NCI-H226 (cell line): ENCODE data around the gene AFDN.
A peak's percentile ranks its signal among the peaks of the same experiment; 100 is the strongest.

Source experiments
- DNase-seq: peaks from one replicate; pipeline ENCODE4 v3.0.0-alpha.2; 2015

Gene AFDN, protein sequence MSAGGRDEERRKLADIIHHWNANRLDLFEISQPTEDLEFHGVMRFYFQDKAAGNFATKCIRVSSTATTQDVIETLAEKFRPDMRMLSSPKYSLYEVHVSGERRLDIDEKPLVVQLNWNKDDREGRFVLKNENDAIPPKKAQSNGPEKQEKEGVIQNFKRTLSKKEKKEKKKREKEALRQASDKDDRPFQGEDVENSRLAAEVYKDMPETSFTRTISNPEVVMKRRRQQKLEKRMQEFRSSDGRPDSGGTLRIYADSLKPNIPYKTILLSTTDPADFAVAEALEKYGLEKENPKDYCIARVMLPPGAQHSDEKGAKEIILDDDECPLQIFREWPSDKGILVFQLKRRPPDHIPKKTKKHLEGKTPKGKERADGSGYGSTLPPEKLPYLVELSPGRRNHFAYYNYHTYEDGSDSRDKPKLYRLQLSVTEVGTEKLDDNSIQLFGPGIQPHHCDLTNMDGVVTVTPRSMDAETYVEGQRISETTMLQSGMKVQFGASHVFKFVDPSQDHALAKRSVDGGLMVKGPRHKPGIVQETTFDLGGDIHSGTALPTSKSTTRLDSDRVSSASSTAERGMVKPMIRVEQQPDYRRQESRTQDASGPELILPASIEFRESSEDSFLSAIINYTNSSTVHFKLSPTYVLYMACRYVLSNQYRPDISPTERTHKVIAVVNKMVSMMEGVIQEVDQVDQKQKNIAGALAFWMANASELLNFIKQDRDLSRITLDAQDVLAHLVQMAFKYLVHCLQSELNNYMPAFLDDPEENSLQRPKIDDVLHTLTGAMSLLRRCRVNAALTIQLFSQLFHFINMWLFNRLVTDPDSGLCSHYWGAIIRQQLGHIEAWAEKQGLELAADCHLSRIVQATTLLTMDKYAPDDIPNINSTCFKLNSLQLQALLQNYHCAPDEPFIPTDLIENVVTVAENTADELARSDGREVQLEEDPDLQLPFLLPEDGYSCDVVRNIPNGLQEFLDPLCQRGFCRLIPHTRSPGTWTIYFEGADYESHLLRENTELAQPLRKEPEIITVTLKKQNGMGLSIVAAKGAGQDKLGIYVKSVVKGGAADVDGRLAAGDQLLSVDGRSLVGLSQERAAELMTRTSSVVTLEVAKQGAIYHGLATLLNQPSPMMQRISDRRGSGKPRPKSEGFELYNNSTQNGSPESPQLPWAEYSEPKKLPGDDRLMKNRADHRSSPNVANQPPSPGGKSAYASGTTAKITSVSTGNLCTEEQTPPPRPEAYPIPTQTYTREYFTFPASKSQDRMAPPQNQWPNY (N-terminal part only)

DNA sequence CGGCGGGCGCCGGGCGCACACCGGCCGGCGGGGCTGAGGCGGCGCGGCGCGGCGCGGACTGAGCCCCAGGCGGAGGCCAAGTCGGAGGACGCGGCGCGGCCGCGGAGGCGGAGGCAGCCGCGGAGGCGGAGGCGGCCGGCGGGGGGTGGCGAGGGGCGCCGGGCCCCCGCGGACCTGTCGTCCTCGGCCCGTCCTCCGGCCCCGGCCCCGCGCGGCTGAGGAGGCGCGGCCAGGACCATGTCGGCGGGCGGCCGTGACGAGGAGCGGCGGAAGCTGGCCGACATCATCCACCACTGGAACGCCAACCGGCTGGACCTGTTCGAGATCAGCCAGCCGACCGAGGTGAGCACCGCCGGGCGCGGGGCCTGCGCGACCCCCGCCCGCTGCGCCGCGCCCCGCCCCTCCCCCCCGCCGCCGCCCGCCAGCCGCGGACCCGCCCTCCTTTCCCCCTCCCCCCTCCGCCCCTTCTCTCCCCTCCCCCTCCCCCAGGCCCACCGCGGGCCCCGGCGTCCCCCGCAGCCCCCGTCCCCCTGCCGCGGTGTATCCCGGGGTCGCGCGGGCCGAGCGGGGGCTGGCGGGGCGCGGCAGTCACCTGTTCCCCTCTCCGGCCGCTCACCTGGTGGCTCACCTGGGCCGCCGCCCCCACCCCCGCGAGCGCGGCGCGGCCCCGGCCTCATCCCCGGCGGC, at the start of gene AFDN:
TSS of gene AFDN (plus strand) at position 16 of the 687 bp plus-strand sequence. CDS start at position 238, 222 bp downstream.
- DNase-seq = peak; percentile 33

DNA sequence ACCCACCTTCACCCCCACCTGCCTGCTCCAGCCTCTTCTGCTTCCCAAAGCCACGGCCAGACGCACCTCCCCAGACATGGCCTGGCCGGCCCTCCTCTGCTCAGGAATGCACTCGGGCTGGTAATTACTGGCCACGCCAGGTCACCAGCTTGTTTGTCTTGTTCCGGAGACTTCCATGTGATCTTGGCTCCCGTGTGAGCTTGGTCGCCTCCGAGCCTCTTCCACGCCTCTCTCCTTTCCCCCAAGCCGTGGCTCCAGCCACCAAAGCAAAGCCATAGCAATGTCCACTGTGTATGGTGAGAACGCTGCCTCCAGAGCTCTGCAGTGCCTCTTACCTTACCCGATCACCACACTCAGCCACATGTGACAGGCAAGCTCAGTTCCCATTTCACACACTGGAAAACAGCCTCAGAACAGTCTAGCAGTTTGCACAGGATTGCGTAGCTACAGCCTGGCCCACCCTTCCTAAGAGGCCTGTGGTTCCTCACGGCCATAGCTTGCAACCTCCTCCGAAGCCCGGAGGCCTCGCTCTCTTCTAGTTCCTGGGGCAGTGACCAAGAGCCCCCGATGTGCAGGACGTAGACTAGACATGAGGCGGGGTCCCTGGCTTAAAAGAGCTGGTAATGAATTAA, 48.1 kb upstream of the AFDN start:
- DNase-seq = no peak

DNA sequence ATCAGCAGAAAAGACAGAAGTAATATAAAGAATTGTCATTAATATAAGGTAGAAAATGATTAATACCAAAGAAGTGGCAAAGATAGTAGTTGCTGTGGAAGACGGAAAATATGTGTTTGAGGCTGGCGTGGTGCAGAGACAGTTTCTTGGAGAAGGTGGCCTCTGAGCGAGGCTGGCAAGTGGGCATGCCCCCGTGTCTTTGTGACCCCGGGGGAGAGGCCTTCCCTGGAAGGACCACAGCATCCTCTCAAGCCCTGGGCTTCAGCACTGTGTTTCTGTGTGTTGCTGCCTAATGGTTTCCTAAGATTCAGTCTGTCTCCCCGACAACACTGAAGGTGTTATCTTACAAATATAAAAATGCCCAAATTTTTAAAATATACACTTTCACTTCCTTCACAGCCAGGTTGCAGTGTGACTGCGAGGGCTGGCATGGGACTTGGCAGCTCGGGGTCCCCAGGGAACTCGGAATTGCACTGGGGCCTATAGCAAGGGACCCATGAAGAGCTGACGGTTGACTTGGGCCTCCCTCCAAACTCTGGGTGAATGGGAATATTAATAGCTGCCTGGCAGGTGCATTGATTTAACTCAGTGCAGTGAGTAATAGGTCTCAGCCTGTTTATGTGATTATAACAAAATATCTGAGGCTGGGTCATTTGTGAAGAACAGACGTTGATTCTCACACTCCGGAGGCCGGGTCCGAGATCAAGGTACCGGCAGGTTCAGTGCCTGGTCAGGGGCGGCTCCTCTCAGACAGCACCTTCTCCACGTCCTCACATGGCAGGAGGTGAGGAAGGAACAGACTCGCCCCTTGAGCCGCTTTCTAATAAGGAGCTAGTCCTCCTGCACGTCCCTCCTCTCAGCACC, 47.4 kb upstream of the AFDN start:
- DNase-seq = no peak

DNA sequence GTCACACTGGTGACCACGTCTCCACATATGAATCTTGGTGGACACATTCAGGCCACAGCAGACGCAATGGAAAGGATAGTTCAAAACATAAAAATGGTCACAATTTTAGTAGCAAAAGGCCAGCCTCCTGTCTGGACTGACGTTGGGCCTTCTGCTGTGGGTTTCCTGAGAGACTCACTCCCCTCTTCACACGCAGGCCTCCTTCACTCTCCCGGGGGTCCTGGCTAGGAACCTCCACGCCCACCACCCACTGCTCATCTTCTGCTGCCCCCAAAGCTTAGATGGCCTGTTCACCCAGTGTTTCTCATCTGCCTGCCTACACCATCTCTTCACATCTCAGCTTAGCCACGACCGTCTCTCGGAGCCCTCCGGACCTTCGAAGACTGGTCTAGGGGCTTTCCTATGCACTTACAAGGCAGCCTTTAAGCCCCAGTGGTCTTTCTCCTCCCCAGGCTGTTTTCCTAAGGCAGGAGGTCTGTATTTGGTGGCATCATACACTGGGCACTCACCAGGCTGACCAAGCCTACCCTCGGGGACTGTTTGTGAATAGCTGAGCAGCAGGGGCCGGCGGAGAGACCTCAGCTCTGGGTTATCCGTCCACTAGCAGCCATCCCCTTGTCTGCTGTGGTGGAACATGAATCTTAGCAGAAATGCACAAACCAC, 46.6 kb upstream of the AFDN start:
- no peak for DNase-seq

DNA sequence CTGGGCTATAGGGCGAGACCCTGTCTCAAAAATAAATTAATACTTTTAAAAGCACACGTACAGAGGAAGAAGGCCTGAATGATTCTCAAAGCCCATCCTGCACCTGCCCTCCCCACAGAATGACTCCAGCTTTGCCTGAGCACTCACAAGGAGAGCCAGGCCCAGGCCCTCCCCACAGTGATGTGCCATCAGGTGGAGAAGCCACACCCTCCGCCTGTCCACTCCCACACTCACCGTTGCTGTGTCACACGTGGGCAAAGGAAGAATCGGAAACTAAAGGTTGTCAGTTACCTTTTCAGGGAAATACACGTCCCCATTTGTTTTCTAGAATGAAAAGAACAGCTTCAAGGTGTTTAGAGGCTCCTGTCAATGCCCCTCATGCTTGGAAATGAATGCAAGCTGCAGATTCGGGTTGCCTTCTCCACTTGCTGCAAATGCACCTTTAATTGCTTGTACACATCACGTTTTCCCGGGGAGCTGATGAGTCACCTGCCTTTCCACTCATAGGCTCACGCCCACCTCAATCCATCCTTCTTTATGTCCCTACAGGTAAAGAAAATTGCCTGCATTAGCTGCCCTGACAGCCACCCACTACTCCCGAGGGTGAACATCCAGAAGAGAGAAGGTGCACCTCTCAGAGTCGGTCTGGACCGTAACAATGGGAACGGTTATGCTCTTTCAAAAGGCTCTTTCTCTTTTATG, 45.5 kb upstream of the AFDN start:
- DNase-seq = no peak

DNA sequence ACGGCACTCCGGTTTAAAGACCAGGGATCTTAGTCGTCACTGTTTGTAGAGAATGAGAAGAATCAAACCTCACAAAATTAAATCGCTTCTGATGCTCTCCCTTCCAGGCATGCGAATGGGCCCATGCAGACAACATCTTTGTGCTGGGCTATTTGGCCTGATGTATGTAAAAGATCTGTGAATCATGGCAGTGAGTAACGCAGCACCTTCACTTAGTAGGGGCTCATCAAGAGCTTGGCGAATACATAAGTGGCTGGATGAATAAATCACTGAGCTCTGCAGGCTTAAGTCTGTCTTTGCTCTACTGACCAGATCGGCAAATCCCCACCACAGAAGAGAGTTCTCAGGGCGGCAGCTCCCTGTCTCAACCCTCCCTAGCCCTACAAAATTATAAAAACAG, 44.8 kb upstream of the AFDN start:
- DNase-seq = no peak

DNA sequence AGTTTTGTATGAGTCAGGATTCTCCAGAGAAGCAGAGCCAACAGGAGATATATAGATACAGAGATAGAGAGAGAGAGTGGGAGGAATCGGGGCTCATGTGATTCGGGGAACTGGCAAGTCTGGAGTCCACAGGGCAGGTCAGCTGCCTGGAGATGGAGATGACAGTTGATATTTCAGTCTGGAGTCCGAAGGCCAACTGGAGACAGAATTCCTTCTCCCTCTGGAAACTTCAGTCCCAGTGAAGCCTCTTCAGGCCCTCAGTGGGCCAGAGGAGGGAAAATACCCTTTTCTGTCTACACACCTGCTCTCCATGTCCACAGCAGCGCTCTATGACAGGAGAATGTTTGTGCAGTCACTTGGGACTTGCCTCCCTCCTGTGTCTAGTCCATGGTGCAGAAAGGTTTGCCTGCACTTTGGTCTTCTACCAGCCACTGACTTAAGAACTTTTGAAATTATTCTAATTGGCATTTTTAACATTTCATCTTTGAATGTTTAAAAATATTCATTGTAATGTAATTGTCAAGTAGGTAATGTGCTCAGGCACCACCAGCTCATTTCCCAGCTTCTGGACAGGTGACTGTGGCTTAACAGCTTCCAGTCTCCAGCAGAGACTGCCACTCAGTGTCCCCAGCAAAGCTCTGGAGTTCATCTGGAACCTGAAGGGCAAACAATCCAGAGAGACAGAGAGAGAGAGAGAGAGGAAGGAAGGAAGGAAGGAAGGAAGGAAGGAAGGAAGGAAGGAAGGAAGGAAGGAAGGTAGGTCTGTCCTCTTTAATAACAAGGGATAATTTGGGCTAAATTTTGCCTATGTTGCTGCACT, 43.8 kb upstream of the AFDN start:
- DNase-seq = no peak

DNA sequence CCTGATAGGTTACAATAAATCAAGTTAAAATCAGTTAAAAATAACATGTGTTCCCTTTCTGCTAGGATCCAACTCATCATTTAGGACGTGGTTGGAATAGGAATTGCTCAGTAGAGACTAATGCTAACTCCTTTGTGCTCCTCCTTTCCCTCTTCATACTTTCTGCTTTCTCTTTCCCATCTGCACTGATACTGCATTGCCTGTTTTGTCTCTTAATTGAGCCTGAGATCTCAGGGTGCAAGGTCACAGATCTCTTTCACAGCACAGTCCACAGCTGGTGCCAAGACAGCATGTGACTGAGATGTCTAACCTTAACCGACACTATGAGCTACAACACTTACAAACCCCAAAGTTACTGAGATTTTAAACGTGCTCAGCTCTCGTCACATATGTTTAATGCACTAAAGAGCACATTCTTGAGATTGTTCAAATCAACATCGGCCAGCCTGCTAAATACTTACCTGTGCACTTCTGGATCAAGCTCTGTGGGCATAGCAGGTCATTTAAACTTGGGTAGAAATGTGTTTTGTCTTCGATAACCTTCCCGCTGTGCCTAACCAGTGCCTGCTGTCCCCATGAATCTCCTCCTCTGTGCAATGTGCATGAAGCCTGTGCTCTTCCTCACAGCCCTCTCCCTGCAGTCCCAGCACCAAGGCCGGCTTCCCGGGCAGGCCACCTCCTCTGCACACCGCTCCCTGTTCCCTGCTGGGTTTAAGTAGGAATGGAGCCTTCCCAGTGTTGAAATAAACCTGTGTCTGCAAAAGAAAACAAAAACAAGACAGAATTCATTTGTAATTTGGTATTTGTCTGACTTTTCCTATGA, 39.6 kb upstream of the AFDN start:
- no peak for DNase-seq

DNA sequence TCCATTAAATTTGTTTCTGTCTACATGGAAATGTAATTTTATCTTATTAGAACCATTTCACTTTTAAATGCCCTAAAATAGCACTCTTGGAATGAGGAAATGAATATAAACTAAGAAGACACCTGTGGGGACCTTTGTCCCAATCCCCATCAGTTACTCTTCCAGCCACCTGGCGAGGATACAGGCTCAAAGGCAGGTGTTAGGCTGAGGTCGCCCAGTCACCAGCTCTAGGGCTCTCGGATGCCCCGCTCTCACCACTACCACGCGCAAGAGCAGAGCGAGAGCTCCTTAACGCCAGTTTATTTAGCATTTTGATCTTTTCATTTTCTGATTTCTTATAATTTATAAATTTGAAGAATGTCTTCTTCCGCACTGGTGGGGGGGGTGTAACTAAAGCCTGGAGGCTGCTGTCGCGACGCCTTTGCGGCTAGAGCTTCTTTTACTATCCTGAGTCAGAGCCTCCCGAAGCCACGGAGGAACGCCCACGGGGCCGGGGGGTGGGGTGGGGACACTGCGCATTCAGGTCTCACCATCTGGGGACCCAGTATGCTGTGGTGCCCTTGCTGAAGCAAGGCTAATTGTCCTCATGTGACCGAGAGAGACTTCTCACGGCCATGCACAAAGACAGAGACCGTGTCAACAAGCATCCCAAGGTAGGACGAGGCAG, 38.7 kb upstream of the AFDN start:
- DNase-seq = no peak

DNA sequence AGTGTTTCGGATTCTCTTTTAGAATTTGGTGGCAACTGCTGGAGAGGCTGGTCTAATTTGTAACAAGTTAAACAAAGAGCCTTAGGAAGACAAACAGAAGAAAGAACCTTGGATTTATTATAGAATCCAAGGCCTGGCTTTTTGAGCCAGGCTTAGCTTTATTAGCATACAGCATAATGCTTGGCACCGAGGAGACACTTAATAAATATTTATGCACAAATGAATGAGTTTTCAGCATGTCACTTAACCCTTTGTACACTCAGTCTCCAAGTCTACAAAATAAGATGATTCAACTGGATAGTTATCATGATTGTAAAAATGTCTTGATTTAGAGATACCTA, 38.2 kb upstream of the AFDN start:
- DNase-seq = no peak

DNA sequence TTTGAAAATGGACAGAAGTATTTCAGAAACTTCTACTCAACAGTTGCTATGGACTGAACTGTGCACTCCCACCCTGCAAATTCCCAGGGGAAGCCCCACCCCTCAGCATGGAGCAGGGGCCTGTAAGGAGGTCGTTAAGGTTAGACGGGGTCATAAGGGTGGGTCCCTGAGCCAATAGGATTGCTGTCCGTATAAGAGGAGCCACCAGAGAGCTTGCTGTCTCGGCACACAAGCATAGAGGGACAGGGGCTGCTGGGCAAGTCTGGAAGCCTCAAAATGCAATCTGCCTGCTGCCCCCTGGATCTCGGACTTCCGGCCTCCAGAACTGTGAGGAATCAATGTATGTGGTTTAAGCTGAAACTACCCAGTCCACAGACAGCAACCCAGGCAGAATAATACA, 37.4 kb upstream of the AFDN start:
- DNase-seq = no peak

DNA sequence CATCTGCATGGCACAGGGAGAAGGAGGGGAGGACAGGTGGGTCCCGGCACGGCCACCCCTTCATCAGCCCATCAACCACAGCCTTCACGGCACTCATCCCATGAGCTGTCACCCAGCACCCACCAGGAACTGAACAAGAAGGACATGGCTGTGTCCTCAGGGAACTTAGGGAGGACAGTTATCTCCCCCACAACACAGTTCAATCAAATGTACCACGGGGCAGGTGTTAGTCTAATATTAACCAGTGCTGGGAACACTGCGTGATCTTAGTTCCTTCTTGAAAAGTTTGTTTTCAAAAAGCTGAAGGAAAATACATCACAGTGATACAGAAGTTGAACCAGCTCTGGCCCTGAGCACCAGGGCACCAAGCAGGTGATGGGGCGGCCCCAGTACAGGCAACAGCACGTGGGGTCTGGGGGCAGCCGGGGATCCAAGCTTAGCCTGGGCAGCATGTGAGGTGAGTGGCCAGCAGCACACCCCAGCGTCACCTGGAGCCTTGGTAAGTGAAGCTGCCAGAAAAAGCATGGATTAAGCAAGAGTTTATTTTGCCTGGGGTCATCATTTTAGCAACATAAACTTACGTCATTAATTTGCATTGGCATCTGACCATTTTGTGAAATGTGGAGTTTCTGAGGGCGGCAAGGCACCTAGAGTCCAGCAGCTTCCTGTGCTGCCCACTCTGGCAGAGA, 35.5 kb upstream of the AFDN start:
- DNase-seq = peak; percentile 72

DNA sequence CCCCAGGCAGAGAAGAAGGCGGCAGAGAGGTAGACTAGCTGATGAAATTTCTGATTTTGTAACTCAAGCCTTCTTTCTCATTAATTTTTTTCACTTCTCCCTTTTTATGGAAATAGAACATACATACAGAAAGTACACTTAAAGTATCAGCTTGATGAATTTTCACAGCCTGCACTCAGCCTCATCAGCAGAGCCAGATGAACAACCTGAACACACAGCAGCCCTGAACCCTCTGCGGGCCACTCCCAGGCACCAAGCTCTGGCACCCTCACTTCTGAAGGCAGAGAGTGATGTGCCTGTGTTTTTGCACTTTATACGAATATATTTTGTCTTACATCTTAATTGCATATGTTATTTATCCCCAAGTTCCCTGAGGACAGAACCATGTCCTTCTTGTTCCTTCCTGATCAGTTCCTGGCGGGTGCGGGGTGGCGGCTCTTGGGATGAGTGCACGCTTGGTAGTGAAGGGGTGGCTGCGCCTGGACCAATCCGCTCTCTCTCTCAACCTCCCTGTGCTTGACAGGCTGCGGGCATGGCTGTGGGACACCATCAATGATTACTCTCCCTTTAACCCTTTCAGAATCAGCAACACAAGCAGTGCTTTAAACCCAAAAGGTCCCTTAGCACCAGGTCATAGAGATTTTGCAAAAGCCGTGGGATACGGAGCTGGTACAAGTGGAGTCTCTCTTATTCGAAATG, 34.8 kb upstream of the AFDN start:
- DNase-seq = no peak

DNA sequence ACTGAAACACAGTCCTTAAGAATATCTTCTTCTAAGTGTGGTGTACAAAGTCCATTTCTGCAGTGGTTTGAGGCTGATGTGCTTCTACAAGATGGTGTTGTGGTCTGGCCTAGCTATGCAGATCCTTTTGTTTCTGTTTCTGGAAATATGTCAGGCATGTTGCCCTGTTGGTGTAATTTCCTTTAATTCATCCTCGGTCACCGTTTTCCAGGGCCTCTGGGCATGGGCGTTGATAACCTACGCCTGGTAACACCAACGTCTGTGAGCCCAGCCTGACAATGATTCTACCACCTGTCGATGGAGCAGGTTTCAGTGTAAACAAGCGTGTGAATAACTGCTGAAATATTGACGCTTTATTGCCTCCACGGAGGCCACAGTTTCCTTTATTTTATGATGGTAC, 33.3 kb upstream of the AFDN start:
- DNase-seq = peak; percentile 7

DNA sequence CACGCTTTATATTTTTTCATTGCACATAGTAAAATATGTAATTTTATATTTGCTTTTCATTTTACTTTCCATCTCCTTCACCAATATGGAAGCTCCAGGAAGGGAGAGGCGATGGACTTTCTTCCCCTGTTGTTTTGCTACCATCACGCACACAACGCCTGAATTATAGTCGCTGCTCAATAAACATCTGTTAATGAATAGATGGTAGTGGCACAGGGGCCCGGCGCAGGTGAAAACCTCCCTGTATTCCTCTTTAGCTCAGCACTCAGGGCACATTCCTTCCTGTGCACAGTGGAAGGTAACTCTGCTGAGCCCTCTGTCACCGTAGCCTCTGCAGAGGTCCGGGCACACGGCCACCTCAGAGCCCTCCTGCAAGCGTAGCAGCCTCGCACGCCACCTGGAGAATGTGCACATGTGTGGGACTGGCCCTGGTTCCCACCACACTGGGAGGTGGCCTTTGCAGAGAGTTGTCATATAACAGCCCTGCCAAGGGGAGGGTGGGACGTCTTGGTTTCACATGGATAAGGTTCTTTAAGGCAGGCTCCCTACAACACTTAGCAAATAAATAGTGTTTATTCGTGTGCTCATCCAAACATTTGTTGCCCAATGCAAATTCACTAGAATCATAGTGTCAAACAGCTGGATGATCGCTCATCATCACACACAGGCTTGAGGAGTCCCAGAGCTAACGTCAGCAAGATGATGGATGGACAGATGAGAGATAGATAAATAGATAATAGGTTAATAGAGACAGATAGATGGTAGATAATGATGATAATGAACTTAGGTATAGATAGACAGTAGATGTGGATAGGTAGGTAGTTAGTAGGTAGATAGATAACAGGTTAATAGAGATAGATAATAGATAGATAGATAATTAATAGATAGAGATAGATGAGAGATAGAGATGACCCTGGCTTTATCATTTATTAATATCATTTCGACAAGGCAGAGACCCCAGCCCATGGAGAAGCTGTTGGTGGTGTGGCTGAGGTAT, 32.3 kb upstream of the AFDN start:
- no peak for DNase-seq
